NCI-H2171 (cell line): ENCODE measurements around the gene MT1M.
"Not testable (repeated sequence)": the region's sequence is repeated elsewhere in the genome, so short reads cannot be mapped to it uniquely, and the experiment has no call there.

ENCODE experiments used
- DNase-seq: peaks from one replicate; lab custom pipeline; 2025; lab: John Stamatoyannopoulos, UW

The MT1M gene

GRCh38 chr16:56649820-56650219, 17.4 kb downstream of the MT1M start:
- no peak for DNase-seq

GRCh38 chr16:56651586-56651985, 19.1 kb downstream of the MT1M start, which contains the start of gene MT1B:
Gene MT1B, plus strand, starts transcription at chr16:56651886. Its CDS starts 68 bp downstream, at chr16:56651954.
- no peak for DNase-seq

- DNase-seq, result no peak
These were observed 20.1 kb downstream of the MT1M start for GRCh38 chr16:56652600-56652999.

GRCh38 chr16:56653218-56653617, 20.8 kb downstream of the MT1M start:
- no peak for DNase-seq

GRCh38 chr16:56657555-56658326, 25.3 kb downstream of the MT1M start, which contains the start of gene MT1F:
Gene MT1F, plus strand, starts transcription at chr16:56657959. Its CDS starts 100 bp downstream, at chr16:56658059.
- peak; percentile 58 for DNase-seq

GRCh38 chr16:56658327-56658875, 25.9 kb downstream of the MT1M start:
- DNase-seq, result no peak

- no peak for DNase-seq
These were observed 30.2 kb downstream of the MT1M start for GRCh38 chr16:56662357-56663354.

GRCh38 chr16:56664506-56664905, 32.0 kb downstream of the MT1M start:
- no peak for DNase-seq

- not testable (repeated sequence) for DNase-seq
These were observed 33.1 kb downstream of the MT1M start for GRCh38 chr16:56665286-56666261.

- no peak for DNase-seq
These were observed 35.4 kb downstream of the MT1M start, which contains the start of gene MT1G for GRCh38 chr16:56667581-56668571. Gene MT1G, minus strand, starts transcription at chr16:56668065. Its CDS starts 72 bp downstream, at chr16:56667993.

- no peak for DNase-seq
These were observed 36.8 kb downstream of the MT1M start, which contains the start of gene MT1H for GRCh38 chr16:56669005-56669839. Gene MT1H, plus strand, starts transcription at chr16:56669814. Its CDS starts 71 bp downstream, at chr16:56669885.

- DNase-seq, result no peak
These were observed 37.6 kb downstream of the MT1M start for GRCh38 chr16:56669840-56670619.

GRCh38 chr16:56670620-56670934, 38.1 kb downstream of the MT1M start:
- DNase-seq, result no peak

GRCh38 chr16:56671691-56672090, 39.2 kb downstream of the MT1M start:
- not testable (repeated sequence) for DNase-seq

- DNase-seq, result not testable (repeated sequence)
These were observed 39.7 kb downstream of the MT1M start for GRCh38 chr16:56672171-56672570.

GRCh38 chr16:56672761-56673536, 40.5 kb downstream of the MT1M start:
- no peak for DNase-seq

GRCh38 chr16:56673921-56674320, 41.5 kb downstream of the MT1M start:
- no peak for DNase-seq
